ENCODE measurements around the gene ZDHHC4. TPM values are rescaled to one million over a fixed set of nuclear protein-coding genes. Genes with fewer than 3 reads are reported as not detected.

Gene ZDHHC4
- 10 to 100 TPM; 59.4 to 75.8 TPM for total RNA-seq
- 77.7 TPM for polyA plus RNA-seq (ENCODE audit: insufficient read depth, low read depth, low replicate concordance)
- long read RNA-seq, donor 1, transcript ZDHHC4-201 (8 exons, 1,259 nt) = major isoform, 5 of 17 reads
- long read RNA-seq, donor 1, transcript ZDHHC4-205 (8 exons, 1,552 nt) = major isoform, 5 of 17 reads
- long read RNA-seq, donor 1, partial matches to known transcripts = 0 of 17 reads
- long read RNA-seq, donor 1, other reads (novel, unspliced or antisense) = 0 of 17 reads
- long read RNA-seq, donor 2, partial matches to known transcripts = 22 of 34 reads
- long read RNA-seq, donor 2, other reads (novel, unspliced or antisense) = 0 of 34 reads

DNA sequence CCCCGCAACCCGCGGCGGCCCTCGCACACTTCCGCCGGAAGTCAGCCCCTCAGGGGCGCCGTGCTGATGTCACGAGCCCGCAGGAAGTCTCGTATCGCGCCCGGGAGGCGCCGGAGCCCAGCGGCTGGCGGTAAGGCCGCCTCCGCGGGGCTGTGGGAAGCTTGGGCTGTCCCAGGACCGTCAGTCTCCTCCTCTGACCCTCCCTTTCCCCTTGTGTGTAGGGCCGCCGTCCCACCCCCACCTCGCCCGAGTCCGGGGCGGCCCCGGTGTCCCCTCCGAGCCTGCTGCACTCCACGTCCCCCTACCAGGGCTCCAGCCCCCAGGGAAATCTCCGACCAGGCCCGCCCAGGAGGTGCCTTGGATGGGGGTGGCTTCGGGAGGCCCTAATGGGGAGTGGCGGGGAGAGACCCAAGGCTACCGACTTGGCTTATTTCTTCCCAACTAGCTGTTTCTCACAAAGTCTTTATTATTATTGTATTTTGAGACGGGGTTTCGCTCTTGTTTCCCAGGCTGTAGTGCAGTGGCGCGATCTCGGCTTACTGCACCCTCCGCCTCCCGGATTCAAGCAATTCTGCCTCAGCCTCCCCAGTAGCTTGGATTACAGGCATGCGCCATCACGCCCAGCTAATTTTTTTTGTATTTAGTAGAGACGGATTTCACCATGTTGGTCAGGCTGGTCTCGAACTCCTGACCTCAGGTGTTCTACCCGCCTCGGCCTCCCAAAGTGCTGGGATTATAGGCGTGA lies at the start of gene ZDHHC4:
ZDHHC4 (plus strand) TSS at position 86 of the 745 bp plus-strand sequence. CDS start 3,108 bp downstream, outside the sequence.
- peaks cover 11% of the 10 kb centered on the region for H3K4me1 ChIP-seq
- no peaks in the 10 kb centered on the region for H3K27me3 ChIP-seq
- no peaks in the 10 kb centered on the region for H3K36me3 ChIP-seq (ENCODE audit: low read depth, missing control alignments)
- H3K27ac ChIP-seq = peak within 1 kb of the TSS; percentile 79 to 95
- TF ChIP-seq POLR2A (IDR thresholded peaks at IDR 0.05) = peak; percentile 38
- TF ChIP-seq, protein P1, sequence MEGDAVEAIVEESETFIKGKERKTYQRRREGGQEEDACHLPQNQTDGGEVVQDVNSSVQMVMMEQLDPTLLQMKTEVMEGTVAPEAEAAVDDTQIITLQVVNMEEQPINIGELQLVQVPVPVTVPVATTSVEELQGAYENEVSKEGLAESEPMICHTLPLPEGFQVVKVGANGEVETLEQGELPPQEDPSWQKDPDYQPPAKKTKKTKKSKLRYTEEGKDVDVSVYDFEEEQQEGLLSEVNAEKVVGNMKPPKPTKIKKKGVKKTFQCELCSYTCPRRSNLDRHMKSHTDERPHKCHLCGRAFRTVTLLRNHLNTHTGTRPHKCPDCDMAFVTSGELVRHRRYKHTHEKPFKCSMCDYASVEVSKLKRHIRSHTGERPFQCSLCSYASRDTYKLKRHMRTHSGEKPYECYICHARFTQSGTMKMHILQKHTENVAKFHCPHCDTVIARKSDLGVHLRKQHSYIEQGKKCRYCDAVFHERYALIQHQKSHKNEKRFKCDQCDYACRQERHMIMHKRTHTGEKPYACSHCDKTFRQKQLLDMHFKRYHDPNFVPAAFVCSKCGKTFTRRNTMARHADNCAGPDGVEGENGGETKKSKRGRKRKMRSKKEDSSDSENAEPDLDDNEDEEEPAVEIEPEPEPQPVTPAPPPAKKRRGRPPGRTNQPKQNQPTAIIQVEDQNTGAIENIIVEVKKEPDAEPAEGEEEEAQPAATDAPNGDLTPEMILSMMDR (IDR thresholded peaks at IDR 0.05) = peak in 1 of 3 experiments; percentile 5
- H3K4me3 ChIP-seq = peak within 1 kb of the TSS; percentile 70 to 77
- H3K9me3 ChIP-seq = no peaks in the 10 kb centered on the region
- intact Hi-C loops (cut with DNase I; ENCODE audit: low total_unique reads) = no loop called here
- DNase-seq = peak; percentile 91
- 8 to 11% methylated on average over 35 to 50 of the region's 51 CpGs for WGBS, 2 donors

DNA sequence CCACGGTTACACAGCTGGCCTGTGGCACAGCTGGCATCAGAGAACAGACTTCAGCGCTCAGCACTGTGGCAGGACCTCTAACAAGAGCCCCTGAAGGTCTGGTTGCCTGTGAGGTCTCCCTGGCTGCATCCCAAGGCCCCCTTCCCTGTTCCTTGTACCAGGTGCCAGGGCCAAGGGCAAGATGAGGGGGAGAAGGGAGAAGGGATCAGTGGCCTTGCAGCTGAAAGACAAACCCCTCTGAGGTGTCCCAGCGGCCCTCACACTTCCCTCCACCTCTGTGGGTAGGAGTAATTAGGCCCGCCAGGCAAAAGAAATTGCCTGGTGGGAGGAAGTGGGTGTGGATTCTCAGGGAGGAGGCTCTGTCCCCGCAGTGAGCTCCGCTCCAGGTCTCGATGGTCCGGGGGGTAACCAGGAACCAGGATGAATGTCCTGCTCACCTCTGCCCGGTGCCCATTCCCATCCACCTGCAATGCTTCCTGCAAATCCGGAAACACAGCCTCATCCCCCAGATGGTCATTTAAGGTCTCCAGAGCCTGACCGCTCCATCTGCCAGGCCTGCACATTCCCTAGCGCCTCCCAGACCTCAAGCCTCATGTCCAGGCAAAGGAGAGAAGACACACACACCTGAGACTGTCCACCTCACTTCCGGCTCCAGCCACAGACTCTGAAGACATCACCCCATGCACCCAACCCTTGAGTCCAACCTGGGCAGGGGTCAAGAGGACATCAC lies 48.7 kb upstream of the ZDHHC4 start:
- intact Hi-C loops (cut with DNase I; ENCODE audit: low total_unique reads) = no loop called here
- Histone ChIP-seq H3K27ac (no peak overlapping the region), H3K27me3 (no peaks in the 10 kb centered on the region), H3K4me3 (no peak overlapping the region), H3K9me3 (no peaks in the 10 kb centered on the region), H3K4me1 (no peaks in the 10 kb centered on the region), H3K36me3 (ENCODE audit: low read depth, missing control alignments) (no peaks in the 10 kb centered on the region)
- TF ChIP-seq, protein P1 (IDR thresholded peaks at IDR 0.05) = no peak
- no peak for TF ChIP-seq POLR2A (IDR thresholded peaks at IDR 0.05)
- no peak for DNase-seq
- 62 to 66% methylated on average over 13 of the region's 13 CpGs for WGBS, 2 donors

DNA sequence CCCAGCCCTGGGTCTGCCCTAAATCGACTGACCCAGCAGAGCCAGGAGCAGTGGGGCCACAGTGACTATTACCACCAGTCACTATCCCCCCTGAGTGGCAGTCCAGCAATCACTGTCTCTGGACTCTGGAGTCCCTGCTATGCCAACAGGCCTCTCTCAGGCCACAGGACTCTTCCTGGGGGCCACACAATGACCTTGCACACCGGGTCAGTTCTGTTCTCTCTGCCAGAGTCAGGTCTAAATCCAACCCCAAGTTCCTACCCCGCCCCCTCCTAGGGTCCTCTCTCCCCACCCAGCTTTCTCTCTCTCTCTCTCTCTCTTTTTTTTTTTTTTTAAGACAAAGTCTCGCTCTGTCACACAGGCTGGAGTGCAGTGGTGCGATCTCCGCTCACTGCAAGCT lies 47.6 kb upstream of the ZDHHC4 start:
- TF ChIP-seq, protein P1 (IDR thresholded peaks at IDR 0.05) = no peak
- TF ChIP-seq POLR2A (IDR thresholded peaks at IDR 0.05) = no peak

DNA sequence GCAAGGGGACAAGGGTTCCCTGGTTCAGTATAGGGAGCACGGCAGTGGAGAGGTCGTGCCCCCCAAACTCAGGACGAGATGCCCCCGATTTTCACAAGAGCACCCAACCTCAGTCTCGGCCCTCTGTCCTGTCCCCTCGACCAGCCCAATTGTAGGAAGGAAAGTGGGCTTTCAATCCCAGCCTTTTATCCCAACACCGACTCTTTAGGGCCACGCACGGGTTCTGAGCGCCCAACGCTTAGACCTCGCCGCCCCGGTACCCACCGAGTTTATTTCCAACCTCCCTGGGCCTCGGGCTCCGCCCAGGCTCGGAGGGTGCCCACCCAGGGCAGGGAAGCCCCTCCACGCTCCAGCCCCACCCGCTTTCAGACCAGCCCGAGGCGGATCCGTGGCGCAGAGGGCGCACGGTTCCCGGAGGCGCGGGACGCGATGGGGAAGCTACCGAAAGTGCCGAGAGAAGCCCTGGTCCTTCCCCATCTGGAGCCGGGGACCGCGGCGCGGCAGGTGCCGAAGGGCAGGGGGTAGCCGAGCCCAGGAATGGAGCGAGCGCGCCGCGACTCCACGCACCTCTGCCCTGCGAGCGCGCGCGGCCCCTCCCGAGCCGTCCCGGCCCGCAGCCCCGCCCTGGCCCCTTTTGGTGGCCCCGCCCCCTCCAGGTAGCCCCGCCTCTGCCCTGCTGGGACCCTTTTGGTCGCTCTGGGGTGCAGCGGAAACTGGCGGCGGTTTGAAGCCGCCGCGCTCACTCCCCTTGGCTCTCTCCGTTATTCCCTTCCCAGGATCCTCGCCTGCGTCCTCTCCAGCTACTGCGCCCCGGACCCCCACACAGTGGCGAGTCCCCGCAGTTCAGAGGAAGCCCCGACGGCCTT lies 46.4 kb upstream of the ZDHHC4 start:
- H3K27me3 ChIP-seq = no peaks in the 10 kb centered on the region
- 1% methylated on average over 13 to 50 of the region's 74 CpGs for WGBS, 2 donors
- H3K36me3 ChIP-seq (ENCODE audit: low read depth, missing control alignments) = no peaks in the 10 kb centered on the region
- intact Hi-C loops (cut with DNase I; ENCODE audit: low total_unique reads) = no loop called here
- peak; percentile 56 for DNase-seq
- peak overlapping the region in 1 of 2 donors; percentile 54 for H3K4me3 ChIP-seq
- no peaks in the 10 kb centered on the region for H3K9me3 ChIP-seq
- H3K27ac ChIP-seq = no peak overlapping the region
- H3K4me1 ChIP-seq = no peaks in the 10 kb centered on the region
- TF ChIP-seq POLR2A (IDR thresholded peaks at IDR 0.05) = no peak
- TF ChIP-seq, protein P1 (IDR thresholded peaks at IDR 0.05) = no peak

More for the DNA sequence above, 47.6 kb upstream of the ZDHHC4 start:
- no peaks in the 10 kb centered on the region for H3K27me3 ChIP-seq
- 59 to 77% methylated on average over 6 of the region's 6 CpGs for WGBS, 2 donors
- H3K4me1 ChIP-seq = no peaks in the 10 kb centered on the region
- no peaks in the 10 kb centered on the region for H3K9me3 ChIP-seq
- H3K27ac ChIP-seq = no peak overlapping the region
- intact Hi-C loops (cut with DNase I; ENCODE audit: low total_unique reads) = no loop called here
- DNase-seq = no peak
- H3K36me3 ChIP-seq (ENCODE audit: low read depth, missing control alignments) = no peaks in the 10 kb centered on the region
- no peak overlapping the region for H3K4me3 ChIP-seq
